NCI-H510A (cell line): ENCODE measurements around the gene IRX6.

Experiments
- DNase-seq: peaks from one replicate; lab custom pipeline; 2025; lab: John Stamatoyannopoulos, UW

Gene IRX6

DNA sequence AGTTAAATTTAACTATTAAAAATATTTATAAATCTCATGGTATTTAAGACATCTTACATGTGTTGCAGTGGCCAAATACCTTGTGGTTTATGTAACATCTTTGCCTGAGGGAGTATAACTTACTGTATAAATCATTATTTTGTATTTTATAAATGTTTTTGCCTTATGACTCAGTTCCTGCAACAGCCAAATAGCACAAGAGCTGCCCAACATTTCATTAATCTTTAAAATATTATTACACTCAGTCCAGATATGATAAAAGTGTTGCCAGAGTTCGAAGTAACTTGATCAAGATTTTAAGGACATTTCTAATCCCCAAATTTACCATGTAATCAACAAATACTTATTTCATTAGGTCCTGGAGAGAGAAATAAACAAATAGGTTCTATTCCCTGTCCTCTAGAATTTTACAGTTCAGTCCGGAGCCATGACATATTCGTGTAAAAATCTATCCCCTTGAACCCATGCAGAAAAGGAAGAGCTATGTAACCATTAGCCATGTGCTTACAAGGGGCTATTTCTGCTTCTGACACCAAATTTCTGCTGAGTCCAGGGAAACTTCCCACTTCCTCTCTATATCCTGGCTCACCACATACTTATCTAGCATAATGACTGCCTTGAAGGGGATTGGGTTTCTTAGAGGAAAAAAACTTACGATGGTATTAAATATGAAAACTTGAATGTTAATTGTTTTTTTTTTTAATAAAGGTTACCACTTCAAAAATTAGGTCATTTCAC is 44.0 kb downstream of the IRX6 start:
- DNase-seq = no peak

DNA sequence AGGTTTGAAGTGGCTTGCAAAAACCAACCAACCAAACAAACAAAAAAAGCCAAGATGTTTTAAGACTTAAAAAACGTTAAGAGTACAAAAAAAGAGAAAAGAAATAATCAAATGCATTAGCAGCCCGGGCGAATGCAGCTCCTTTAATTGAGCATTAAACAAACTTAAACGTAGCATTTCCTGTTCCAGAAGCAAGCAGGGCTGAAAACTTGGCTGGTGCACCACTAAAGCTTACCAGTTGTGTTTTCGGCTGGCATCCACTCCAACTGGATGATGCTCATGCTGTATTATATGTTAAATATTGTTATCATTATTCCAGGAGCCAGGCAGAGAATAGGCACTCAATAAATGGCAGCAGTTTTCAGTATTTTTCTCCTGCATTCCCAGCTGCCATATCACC is 45.1 kb downstream of the IRX6 start:
- DNase-seq = no peak

DNA sequence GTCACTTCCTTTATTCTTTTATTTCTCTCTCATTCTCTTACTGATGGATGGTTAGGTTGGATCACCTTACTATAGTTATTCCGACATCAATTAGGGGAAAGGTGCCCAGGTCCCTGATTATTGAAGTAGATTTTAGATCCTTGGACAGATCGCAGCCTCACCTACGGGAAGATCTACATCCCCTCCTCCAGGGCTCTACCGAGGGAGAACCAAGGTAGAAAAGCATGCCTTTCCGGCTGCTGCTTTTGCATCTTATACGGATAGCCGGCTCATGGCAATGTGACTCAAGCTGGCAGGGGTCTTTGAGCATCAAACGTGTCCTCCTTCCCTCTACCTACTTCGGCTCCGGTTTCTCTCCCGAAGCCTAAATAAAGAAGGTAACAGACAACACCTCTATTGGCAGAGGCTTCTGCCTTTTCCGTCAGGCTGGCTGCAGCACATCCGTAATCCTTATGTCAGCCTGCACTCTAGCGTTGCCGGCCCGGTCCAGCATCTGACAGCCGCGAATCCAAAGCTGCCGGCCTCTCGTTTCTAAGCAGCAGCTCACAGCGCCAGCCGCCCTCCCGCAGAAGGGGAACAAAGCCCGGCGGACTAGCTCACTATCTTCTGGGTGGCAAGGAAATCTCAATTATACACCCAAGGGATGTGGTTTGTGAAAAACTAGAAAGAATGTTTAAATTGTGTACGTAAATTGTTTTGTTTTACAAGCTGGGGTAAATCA is 46.9 kb downstream of the IRX6 start:
- DNase-seq = peak; percentile 2

DNA sequence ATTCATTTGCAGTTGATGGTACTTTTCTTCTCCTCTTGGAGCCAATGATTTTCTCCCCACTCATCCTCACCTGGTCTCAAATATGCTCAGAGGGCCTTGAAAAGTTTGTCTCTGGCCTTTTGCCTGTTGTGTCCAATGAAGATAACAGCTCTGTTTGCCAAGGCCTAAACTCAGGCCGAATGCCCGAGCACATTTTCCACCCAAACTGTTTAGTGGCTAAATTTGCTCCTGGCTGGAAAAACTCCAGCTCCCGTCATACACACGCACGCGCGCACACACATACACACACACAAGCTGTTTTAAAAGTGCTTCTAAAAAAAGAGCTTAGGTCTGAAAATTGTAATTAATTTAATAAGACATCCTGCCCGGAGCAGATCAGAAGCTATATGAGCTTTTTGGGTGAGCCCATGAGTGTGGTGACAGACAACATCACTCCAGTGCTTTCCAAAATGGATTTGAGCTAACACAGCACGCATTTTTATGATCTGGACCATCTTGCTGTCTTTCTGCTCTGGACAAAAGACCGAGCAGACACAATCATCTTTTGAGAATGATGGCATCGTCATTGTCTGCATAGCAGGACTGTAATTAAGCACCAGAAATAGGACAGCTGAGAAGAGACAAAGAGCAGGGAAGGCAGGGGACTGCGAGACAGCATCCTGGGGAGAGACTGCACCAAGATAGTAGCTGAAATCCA is 48.9 kb downstream of the IRX6 start:
- no peak for DNase-seq

DNA sequence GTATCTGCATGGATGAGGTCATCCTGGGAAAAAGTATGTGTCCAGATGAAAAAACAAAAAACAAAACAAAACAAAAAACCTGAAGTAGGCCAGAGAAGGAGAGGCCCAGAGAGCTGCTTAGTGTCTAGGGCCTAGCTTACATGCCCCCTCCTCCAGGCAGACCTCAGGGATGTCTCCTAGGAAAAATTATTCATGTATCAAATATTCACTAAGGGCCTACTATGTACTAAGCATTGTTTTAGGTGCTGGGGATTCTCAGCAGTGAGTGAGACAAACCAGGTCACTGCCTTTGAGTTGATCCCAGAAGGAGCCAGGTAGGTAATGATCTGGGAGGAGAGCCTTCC is 49.5 kb downstream of the IRX6 start:
- DNase-seq = no peak

DNA sequence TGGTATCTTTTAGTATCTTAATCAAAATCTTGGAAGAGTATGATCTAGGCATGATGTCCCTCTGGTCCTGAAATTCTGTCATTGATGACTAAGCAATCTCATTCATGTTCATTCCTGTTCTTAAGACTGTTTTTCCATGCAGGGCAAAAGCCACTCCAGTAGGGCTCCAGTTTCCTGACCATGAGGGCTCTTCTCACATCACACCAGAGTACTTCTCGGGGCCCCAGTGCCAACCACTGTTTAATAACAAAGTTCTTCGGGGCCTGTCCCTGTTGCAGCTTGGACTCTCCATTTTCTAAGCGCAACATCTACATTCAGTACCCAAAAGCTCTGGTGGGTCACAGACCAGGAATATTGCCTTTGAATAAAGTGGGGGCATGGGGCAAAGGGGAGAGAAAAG is 52.0 kb downstream of the IRX6 start:
- DNase-seq = no peak

DNA sequence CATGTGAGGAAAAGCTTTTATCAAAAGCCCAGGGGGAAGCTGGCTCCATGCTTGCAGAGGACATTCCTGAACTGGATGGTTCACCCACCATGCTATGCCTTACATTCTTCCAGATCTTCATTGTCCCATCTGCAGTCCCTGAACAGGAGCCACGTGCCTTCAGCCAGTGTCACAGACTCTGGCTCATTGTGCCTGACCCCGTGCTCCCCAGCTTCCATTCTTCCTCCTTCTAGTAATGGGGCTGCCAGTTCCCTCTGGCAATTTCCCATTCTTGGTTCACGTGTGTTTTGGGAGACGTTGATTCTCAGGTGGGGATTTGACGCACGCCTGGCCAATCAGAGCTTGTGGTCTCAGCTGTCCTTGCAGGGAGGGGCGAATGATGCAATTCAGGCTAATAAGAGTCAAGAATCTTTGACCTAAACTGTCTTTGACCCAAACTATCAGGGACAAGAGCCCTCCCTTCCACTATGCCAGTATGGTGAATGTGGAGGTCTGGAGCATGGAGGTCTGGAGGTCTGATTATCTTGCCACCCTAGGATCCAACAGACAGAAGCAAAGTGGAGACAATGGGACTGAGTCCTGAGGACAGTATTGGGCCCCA is 52.7 kb downstream of the IRX6 start:
- DNase-seq = no peak

DNA sequence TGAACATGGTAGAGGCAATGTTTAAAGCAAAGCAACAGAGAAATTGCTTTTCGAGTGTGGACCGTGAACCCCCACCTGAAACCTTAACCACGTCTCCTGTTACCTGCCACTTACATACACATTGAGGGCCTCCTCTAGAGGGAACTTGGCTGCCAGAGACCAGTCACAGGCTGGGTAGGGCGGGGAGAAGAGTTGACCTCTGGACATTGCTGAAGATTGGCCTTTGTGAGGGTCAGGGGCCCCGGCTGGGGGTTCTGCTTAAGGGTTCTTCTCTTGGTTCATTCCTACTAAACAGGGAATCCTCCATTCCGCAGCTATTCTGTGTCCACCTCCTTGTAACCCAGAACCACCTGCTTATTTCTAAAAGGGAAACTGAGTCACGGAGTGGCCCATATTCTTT is 53.8 kb downstream of the IRX6 start:
- no peak for DNase-seq

DNA sequence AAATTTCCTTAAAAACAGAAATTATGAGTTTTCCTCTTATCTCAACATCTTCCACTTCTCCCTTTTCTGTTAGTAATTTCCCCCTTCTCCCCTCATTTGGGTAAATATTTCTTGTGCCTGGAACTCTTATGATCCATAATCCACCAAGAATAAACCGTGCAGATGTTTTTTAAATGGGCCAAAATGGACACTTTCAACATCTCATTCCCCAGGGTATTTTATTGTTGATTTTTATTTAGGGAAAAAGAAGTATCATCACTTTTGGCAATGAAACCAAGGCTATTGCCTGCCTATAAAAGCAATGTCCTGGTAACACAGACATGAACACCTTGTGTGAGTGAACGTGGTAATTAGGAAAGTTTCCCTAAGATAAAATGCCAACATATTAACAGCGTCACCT is 54.6 kb downstream of the IRX6 start:
- DNase-seq = no peak

DNA sequence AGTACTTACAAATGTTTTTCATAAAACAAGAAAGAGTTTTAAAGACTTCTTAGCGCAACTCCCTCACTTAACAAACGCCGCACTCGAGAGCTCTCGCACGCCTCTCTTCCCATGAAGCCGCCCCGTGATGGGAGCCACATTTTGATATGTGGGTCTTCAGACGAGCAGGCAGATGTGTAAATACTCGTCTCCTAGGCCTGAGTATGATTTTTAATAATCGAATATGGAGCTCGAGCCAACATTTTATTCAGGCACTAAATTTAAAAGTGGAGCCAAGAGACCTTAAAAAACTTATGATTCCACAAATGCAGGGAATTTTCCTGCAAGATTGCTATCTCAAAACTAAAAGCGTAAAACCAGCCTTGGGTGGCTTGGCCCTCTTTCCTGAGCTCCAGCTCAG is 55.4 kb downstream of the IRX6 start:
- DNase-seq = no peak

DNA sequence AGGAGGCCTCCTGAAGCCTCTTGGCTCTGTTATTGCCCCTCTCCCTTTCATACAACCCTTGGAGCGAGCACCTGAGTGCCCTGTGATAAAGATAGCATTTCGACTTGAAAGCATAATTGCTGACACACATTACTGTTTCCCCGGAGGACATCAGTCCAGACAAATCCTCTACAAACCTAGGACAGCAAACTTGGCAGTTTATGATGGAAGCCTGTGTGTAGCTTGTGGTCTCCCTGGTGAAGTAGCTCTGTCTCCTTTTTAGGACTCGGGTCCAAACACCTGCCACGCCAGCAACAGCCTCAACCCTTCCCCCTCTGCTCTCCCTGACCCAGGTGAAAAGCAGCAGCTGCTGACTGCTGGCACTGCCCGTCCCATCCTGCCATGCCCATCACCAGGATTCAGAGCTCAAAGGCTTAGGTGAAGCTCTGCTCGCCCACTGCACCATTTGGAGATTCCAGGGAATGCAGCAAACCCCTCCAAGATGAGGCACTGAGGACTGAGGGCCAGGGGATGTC is 55.9 kb downstream of the IRX6 start:
- DNase-seq = no peak
